K562 treated with DMSO at 1 percent for 24 hours (cell line): ENCODE measurements around the gene MTERF2. TPM values are rescaled to one million over a fixed set of nuclear protein-coding genes. Genes with fewer than 3 reads are reported as not detected.

Experiments used
- total RNA-seq: library from RNA; unstranded; fragments of 300-600 nt; gene quantifications from 2 replicates; pipeline ENCODE4 v1.2.3, GENCODE V29; 2022; ENCODE audit warnings: low read depth; ENCODE audit not compliant: insufficient read depth

MTERF2 gene
- total RNA-seq: 13.0 and 16.0 TPM in 2 replicates

GRCh38 chr12:106986625-106987389 lies at the start of gene MTERF2:
TSS of gene MTERF2 (minus strand) at chr12:106987146. CDS start at chr12:106978714, 8,432 bp downstream.

GRCh38 chr12:106955377-106956047 lies 31.4 kb downstream of the MTERF2 start, which contains the start of gene TMEM263:
TSS of gene TMEM263 (plus strand) at chr12:106955907. CDS start at chr12:106967117, 11,210 bp downstream.

Other genes starting within 250 kb of the MTERF2 start
- gene RIC8B, start 212.5 kb downstream of the MTERF2 start, total RNA-seq: 6.3 and 7.6 TPM in 2 replicates
- gene TMEM263, start 31.2 kb downstream of the MTERF2 start, total RNA-seq: 20.0 and 23.2 TPM in 2 replicates
- 42.3 and 48.3 TPM in 2 replicates for gene CRY1, start 106.4 kb upstream of the MTERF2 start, total RNA-seq